ENCODE results near the gene ATG9B.

DNA sequence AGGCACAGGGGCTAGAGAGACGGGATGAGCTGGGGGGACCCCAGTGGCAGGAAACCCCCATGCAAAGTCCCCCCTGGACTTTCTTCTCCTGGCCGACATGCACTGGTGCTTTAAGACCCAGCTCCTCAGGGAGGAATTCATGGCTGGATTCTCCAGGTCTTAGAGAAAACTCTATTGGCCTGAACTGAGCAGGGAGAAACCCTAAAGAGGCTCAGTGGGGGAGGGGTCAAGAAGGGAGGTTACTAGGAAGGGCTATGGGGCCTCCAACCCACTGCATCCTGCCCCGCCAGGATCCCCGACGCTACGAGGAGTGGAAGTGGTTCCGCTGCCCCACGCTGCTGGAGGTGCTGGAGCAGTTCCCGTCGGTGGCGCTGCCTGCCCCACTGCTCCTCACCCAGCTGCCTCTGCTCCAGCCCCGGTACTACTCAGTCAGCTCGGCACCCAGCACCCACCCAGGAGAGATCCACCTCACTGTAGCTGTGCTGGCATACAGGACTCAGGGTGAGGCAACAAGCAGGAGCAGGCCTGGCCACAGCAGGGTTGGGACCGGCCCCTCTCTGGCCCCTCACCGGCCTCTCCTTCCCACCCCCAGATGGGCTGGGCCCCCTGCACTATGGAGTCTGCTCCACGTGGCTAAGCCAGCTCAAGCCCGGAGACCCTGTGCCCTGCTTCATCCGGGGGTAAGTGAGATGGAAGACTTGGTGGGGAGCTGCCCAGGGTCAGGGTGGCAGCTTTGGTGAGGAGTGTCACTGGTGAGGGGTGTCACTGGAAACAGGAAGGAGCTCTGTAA lies 13.8 kb downstream of the ATG9B start:
- TF ChIP-seq ZNF639 (tag by site-specific recombination; IDR thresholded peaks at IDR 0.05) (no peak), ZNF202 (tag by site-specific recombination; IDR thresholded peaks at IDR 0.05; ENCODE audit: borderline replicate concordance) (no peak), ZNF449 (tag by site-specific recombination; IDR thresholded peaks at IDR 0.05) (no peak)

Measured in HEK293 (cell line).